WTC11 (cell line): ENCODE measurements around the gene S100A5.

Source experiments
- ATF2 ChIP-seq: sonication (generic); formaldehyde crosslinking; IDR thresholded peaks from 2 replicates; pipeline ENCODE4 v1.8.1; 2022; ENCODE audit warnings: low read depth, missing genetic modification reagents, borderline replicate concordance
- CBFB ChIP-seq: sonication (generic); formaldehyde crosslinking; IDR thresholded peaks from 2 replicates; pipeline ENCODE4 v1.8.1; 2022; ENCODE audit warnings: mild to moderate bottlenecking, low read depth, missing genetic modification reagents
- CTCF ChIP-seq: fragments of 200-600 bp; IDR thresholded peaks from 2 replicates; pipeline ENCODE4 v1.8.0; 2022; ENCODE audit warnings: antibody characterized with exemption
- JUN ChIP-seq: sonication (generic); formaldehyde crosslinking; IDR thresholded peaks from 2 replicates; pipeline ENCODE4 v1.8.0; 2023; ENCODE audit warnings: mild to moderate bottlenecking, missing genetic modification reagents
- NFYB ChIP-seq: sonication (generic); formaldehyde crosslinking; conservative IDR thresholded peaks from 2 replicates; pipeline ENCODE4 v1.8.0; 2022; ENCODE audit warnings: low read depth, missing genetic modification reagents
- NR2C2 ChIP-seq: sonication (generic); formaldehyde crosslinking; IDR thresholded peaks from 2 replicates; pipeline ENCODE4 v1.8.0; 2022; ENCODE audit warnings: mild to moderate bottlenecking, missing genetic modification reagents
- TEAD1 ChIP-seq: sonication (generic); formaldehyde crosslinking; IDR thresholded peaks from 2 replicates; pipeline ENCODE4 v1.8.0; 2022; ENCODE audit warnings: mild to moderate bottlenecking, missing genetic modification reagents
- USF1 ChIP-seq: sonication (generic); formaldehyde crosslinking; IDR thresholded peaks from 2 replicates; pipeline ENCODE4 v1.8.0; 2022; ENCODE audit warnings: mild to moderate bottlenecking, missing genetic modification reagents
- ZNF232 ChIP-seq: sonication (generic); formaldehyde crosslinking; IDR thresholded peaks from 2 replicates; pipeline ENCODE4 v1.8.0; 2022; ENCODE audit warnings: mild to moderate bottlenecking, missing genetic modification reagents

GRCh38 chr1:153570874-153571273 is 30.1 kb upstream of the S100A5 start:
- TF ChIP-seq JUN (CRISPR knock-in tag) (no peak), NFYB (CRISPR knock-in tag) (no peak), CTCF (no peak), ZNF232 (CRISPR knock-in tag) (no peak), USF1 (no peak), NR2C2 (CRISPR knock-in tag) (no peak), ATF2 (CRISPR knock-in tag) (no peak), CBFB (CRISPR knock-in tag) (no peak), TEAD1 (no peak)
